Thyroid gland (tissue), 4 donors: ENCODE measurements around the gene REXO4.

Experiments
- POLR2A ChIP-seq, 2 donors: fragments of 450-650 bp; IDR thresholded peaks; one replicate each; pipeline ENCODE4 v1.6.1; 2017; ENCODE audit warnings: antibody characterized with exemption in 2 of 2, mild to moderate bottlenecking in 2 of 2, moderate library complexity in 1 of 2
- TF ChIP-seq, protein P1 (sequence below), 6 experiments: fragments of 200-600 bp in 3 of 6; fragments of 450-650 bp in 3 of 6; sonication (generic) in 3 of 6; IDR thresholded peaks; one replicate each; pipeline ENCODE4 v1.5.1; 2016 to 2019; ENCODE audit warnings: antibody characterized with exemption in 6 of 6, mild to moderate bottlenecking in 2 of 6, inconsistent platforms in 1 of 6, moderate library complexity in 1 of 6

DNA sequence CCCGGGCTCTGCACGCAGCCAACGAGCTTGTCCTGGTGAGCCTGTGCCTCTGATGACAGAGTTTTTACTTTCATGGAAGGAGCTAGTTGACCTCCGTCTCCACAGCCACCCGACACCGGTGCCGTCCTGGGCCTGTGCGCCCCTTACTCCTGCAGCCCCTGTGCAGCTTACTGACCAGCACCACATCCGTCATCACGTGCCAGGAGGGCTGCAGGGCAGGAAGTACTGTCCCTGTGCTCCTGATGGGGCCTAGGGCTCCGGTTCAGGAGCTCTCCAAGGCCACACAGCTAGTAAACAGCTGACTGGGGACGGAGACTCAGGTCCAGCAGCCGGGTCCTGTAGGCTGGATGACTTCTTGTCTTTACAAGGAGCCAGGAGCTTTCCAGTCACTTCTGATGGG lies 31.5 kb downstream of the REXO4 start:
- TF ChIP-seq, protein P1, sequence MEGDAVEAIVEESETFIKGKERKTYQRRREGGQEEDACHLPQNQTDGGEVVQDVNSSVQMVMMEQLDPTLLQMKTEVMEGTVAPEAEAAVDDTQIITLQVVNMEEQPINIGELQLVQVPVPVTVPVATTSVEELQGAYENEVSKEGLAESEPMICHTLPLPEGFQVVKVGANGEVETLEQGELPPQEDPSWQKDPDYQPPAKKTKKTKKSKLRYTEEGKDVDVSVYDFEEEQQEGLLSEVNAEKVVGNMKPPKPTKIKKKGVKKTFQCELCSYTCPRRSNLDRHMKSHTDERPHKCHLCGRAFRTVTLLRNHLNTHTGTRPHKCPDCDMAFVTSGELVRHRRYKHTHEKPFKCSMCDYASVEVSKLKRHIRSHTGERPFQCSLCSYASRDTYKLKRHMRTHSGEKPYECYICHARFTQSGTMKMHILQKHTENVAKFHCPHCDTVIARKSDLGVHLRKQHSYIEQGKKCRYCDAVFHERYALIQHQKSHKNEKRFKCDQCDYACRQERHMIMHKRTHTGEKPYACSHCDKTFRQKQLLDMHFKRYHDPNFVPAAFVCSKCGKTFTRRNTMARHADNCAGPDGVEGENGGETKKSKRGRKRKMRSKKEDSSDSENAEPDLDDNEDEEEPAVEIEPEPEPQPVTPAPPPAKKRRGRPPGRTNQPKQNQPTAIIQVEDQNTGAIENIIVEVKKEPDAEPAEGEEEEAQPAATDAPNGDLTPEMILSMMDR (IDR thresholded peaks at IDR 0.05): no peak
- no peak for TF ChIP-seq POLR2A (IDR thresholded peaks at IDR 0.05)
